NCI-H82 (cell line): Measurements from ENCODE around the gene MESD.
A peak's percentile ranks its signal among the peaks of the same experiment; 100 is the strongest.

ENCODE experiments used
- DNase-seq: peaks from one replicate; lab custom pipeline; 2025; lab: John Stamatoyannopoulos, UW

The MESD gene

GRCh38 chr15:80991421-80991820, 1.8 kb upstream of the MESD start:
- DNase-seq = peak; percentile 72

DNA sequence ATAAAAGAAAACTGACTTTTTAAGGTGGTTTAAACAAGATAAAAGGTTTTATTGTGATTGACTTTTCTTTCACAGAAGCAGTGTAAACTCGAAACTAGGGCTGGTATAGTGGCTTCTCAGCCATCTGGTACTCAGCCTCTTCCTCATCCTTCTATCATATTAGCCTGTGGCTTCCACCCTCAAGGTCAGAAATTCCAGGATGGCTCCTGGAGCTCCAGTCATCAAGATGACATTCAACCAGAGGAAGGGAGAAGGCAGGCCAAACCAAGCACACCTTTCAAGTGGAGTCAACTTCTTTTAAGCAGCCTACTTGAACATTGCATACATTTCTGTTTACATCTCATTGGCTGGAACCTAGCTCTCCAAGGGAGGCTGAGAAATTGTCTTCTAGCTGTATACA, 1.3 kb upstream of the MESD start:
- DNase-seq = peak; percentile 39

GRCh38 chr15:80989081-80989517, 520 bp downstream of the MESD start:
- no peak for DNase-seq

GRCh38 chr15:80988148-80988796, 1.3 kb downstream of the MESD start:
- DNase-seq = peak; percentile 50

- DNase-seq = peak; percentile 47
These were observed 3.1 kb downstream of the MESD start for GRCh38 chr15:80986487-80986886.

- DNase-seq = no peak
These were observed 3.6 kb downstream of the MESD start for GRCh38 chr15:80985981-80986380.

DNA sequence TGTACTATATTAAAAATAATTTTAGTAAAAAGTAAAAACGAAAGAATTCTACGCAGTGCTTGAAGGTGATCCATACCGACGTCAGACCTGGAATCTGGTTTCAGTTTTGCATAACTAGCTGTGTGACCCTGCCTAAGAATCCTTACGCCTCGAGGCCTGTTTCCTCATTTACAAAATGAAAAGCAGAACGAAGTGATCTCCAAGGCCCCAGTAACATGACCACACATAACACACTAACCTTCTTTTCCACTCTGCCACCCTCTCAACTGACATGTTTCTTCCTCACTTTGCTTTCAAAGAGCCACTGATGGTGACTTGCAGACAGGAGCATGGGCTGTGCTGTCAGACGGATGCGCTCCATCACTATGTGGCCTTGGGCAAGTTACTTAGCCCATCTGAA, 4.8 kb downstream of the MESD start:
- no peak for DNase-seq

- no peak for DNase-seq
These were observed 6.8 kb downstream of the MESD start for GRCh38 chr15:80982839-80983238.

GRCh38 chr15:80982205-80982604, 7.4 kb downstream of the MESD start:
- no peak for DNase-seq

DNA sequence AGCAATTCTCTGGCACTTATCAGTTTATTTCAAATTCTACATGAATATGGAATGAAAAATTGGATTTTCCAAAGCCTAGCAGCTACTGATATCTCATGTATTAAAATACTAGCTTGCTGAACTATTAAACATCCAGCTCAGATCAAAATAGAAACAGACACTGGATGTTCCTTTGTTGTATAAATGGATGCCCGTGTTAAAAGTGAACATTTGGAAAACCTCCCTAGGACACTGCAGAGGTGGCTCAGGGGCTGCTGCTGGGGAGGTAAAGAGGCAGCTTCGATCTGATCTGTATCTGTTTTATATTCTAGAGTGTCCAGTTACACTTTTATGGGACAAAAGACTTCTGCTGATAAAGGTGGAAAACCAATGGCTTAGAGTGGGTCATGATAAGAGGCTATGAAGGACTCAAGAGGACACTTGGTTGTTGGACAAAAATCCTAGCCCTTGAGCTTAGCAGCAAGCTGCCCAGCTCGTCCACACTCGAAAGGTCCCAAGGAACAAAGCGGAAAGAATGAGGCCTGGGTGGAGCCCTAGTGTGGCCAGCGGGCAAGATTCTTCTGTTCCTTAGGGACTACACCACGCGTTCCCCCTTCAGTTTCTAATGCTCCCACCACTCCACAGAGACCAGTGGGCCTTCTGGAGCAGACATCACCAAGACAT, 9.9 kb downstream of the MESD start:
- DNase-seq = no peak

- DNase-seq = no peak
These were observed 10.8 kb downstream of the MESD start for GRCh38 chr15:80978685-80979329.

DNA sequence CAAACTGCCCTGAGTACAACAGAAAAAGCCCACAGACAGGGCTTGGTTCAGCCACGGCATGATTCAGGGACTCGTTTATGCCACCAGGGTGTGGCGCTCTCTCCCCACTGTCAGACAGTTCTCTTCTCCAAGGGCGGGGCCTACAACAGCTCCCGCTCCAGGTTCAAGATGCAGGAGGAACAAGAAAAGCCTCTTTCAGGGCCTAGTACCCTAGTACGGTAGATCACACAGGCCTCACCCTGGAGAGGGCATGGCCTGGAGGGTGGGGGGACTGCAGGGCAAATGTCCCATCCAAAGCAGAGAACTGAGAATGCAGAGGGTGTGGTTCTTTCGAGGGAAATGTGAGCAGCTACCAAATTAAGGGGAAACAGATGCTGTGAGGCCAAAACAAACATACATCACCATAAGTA, 12.0 kb downstream of the MESD start:
- DNase-seq = peak; percentile 91

GRCh38 chr15:80976851-80977250, 12.8 kb downstream of the MESD start:
- DNase-seq = no peak

DNA sequence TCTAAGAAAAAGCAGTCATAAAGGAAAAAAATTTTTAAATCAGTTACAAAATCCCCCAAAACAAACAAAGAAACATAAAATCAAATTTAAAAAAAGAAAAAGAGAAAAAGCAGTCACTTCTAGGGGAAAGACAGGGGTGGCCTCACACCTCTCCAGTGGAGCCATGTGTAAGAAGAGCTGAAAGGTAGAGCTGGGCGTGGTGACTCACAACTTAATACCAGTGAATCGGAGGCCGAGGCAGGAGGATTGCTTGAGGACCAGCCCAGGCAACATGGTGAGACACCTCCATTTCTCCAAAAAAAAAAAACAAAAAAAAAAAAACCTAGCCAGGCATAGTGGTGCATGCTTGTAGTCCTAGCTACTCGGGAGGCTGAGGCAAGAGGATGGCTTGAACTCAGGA, 14.7 kb downstream of the MESD start:
- DNase-seq = no peak

DNA sequence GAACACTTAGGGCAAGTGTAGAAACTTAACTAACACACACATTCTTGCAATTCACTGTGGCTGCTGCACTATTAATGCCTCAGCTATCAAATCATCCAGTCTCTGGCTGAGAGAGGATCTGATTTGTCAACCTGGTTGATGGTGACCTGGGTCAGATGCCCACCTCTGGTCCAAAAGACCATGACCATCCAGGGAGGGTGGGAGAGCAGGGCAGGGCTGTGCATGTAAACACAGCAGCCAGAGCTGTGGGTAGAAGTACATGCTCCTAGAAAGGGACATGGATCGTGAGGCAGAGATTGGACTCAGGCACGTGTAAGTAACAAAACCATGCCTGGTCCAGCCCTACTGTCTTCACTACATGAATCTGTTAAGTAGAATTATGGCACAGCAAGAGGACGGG, 17.3 kb downstream of the MESD start:
- no peak for DNase-seq

DNA sequence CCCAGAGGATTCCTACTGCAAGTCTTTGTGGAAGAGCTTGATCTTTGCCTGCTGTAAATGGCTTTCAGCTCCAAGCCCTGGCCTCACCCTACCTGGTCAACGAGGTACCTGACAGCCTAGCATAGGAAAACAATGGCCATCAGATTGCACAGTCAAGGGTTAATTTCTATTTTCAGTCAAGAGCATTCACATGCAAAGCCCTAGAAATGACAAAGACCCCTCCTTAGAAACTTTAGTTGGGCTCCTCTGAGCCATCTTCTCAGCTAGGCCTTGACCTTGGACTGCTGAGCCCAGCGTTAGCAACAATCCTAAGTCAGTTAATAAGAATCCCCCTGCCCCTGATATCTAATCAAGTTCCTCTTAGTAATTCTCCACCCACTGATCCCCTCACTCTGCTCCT, 18.5 kb downstream of the MESD start:
- DNase-seq = no peak

GRCh38 chr15:80970658-80971057, 19.0 kb downstream of the MESD start:
- DNase-seq = no peak

DNA sequence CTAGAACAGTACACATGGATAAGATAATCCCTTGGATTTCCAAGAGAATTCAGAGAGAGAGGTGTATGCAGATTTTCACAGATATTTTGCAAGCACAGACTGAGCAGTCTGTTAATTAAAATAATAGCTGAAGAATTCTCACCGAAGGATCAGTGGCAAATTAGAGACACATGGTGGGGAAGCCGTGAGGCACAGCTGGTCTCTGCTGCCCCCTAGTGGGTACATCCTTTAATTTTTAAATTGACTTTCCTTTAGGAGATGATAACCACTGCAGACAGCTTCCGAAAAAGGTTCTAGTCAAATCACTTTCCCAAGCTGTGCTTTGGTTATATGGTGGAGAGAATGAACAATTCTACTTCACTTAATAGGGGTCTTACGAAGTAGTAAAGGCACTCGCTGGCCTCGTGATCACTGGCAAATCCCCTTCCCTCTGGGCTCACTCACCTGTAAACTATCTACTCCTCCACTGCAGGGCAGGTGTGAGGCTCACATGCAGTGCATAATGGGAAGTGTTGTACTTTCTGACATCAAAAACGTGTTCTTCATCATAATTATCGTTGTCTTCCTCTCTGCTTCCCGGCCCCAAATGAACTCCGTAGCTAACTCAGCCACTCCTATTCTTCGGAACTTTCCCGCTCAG, 19.5 kb downstream of the MESD start:
- DNase-seq = peak; percentile 85

DNA sequence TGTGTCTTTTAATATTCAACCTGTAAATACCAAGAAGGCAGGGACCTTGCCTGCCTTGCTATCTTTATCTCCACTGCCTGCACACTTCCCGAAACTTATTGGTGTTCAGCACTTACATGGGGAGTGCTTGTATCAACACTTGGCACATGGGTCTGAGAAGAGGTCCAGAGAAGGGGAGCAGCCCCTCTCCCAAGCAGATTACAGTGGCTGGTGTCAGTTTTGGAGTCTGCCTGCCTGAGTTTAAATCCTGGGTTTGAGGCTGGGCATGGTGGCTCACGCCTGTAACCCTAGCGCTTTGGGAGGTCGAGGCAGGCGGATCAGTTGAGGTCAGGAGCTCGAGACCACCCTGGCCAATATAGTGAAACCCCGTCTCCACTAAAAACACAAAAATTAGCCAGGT, 20.3 kb downstream of the MESD start:
- no peak for DNase-seq

DNA sequence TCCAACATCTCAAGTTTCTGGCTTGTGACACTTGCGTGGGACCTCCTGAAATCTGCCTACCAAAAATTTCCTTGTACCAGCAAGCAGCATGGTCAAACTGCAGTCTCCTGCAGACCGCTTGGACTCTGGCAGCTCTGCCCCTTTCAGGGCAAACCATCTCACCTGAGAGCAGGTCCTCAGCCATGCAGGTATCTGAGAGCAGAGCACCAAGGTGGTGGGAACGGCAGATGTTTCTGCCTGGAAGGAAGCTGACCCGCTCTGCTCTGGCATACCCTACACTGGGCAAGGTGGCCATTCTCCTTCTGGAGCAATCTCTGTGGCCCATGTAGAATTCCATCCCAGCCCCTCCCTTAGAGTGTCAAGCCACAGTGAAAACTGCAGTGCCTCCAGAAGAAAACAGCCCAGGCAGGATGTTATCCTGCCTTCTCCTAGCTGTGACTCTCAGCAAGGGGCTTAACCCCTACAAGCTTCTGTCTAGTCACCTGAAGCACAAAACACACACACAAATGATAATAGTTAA, 21.6 kb downstream of the MESD start:
- DNase-seq = no peak

DNA sequence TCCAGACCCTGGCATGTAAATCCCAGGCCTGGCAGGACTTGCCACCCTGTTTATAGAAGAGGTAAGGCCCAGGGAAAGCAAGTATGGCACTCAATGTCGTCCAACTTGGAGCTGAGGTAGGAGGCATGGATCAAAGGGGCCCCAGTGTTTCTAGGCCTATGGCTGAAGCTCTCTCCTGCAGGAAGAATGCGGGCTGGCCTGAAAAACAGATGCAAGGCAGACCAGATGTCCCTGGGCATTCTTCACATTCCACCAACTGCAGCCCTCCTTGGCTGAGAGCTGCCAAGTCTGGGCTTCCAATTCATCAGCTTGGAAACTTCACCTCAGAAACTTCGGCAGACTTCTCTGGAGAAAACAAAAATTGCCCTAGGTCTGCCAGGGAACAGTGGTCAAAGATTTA, 22.2 kb downstream of the MESD start:
- DNase-seq = no peak

- no peak for DNase-seq
These were observed 23.0 kb downstream of the MESD start for GRCh38 chr15:80966431-80967197.
